RPMI7951 (cell line): ENCODE data around the gene CEP68. TPM values are rescaled to one million over a fixed set of nuclear protein-coding genes. Genes with fewer than 3 reads are reported as not detected.
A peak's percentile ranks its signal among the peaks of the same experiment; 100 is the strongest.
"Not testable (repeated sequence)": the region's sequence is repeated elsewhere in the genome, so short reads cannot be mapped to it uniquely, and the experiment has no call there.

ENCODE experiments used
- DNase-seq: peaks from one replicate; pipeline ENCODE4 v3.0.0-alpha.2; 2012; ENCODE audit warnings: low read depth
- total RNA-seq: library from RNA; depleted of rRNA; stranded (reverse); fragments of >200 nt; shearing (Covaris generic); gene quantifications from 2 replicates; pipeline ENCODE4 v1.2.3, GENCODE V29; 2014

The CEP68 gene
- total RNA-seq, 1 experiment from 2014 or later, result 5.6 TPM

DNA sequence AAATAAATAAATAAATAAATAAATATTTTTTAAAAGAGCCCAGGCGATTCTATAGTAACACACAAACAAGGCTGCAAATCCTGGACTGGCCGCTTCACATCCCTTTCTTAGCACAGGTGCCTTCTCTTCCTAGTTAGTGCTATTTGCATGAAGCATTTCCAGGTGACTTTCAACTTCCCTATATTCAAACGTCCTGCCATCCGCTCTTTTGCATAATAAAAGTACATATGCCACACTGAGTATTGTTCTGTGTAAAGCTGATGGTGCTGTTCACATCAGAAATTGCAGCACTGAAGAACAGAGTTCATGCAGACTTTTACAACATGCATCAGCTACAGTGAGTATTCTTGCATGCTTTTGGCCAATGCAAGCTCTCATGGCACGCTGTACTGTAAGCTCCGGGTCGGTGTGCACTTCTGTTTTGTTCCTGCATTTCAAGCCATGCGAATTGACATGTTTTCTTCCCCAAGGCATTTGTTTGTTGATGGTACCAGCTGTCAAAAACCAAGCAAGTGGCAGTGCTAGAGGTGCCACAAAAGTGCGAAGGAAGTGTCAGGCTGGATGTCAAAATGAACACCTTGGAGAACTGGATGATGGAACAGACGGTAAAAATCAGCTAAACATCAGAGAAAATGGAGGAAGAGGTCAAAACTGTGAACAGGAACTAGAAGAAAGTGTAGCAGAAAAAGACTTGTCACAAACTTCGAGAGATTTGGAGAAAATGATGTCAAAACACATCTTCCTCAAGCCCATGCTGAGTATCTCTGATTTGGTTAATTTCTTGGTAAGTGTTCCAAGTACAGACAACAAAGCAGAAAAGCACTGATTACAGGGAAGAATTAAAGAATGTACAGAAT lies 25.5 kb upstream of the CEP68 start:
- DNase-seq, result no peak

DNA sequence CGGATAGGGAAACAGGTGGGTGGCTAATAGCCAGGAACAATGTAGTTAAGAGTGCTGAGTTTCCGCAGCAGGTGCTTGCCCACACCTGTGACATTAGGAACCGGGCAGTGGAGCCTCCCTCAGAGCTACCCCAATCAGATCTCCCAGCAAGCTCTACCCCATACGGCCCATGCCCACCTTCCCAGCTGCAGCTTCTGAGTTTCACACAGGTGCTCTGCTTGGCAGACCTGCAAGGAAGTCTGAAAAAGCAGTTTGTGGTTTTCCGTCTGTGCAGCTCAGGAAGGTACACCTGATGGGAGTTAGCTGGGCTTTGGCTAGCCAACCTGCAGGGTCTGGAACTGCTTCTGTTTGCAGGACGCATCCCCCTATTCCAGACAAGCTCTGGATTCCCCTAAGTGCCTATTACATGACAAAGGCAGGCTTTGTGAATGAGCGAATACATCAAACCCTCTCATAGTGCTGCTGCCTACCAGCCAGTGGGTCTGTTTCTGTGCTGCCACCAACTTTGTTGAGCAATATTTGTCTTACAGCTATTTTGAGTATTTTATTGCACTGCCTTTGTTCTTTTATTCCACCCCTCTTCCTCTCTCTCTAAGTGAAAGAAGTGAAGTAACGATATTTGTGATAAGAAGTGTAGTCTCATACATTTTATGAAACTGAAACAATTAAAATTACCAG lies 24.7 kb upstream of the CEP68 start:
- no peak for DNase-seq

DNA sequence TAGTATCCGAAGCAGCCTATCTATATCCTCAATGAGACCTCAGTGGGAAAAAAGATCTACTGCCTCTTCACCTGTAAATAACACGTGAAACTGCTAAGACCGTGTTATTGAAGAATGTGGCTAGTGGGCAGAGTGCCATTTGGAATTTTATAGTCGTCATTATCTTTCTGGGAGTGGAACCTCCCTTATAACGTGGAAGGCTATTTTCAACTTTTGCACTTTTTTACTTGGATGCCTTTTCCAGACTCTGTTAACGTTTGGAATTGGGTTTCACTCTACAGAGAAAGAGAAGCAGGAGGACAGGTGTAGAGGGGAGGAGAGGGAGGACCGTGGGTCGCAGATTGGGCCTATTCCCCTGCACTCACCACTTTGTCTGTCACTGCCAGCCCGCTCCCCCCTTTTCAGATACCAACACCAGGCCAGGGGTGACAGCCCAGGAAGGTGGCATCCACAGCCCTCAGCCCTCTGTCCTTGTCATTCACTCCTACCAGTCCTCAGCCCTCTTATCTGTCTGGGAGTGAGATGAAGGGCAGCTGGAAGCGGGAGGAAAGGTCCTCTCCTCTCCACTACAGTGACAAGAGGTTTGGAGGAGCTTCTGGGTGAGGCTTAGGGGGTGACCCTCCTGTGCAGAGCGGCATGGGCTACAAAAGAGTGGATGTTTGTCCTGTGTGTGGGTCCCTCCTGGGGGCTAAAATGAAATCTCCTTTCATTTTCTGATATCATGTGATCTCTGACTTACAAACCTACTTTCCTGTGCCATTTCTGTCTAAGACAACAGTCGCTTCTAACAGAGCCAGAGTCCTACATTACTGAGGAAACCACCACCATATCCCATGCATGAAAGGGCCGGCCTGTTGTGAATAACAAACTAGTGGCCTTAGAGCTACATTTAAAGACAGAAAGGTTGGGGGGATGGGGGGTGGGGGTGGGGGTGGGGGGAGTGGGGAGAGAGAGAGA lies 23.9 kb upstream of the CEP68 start:
- DNase-seq, result no peak

DNA sequence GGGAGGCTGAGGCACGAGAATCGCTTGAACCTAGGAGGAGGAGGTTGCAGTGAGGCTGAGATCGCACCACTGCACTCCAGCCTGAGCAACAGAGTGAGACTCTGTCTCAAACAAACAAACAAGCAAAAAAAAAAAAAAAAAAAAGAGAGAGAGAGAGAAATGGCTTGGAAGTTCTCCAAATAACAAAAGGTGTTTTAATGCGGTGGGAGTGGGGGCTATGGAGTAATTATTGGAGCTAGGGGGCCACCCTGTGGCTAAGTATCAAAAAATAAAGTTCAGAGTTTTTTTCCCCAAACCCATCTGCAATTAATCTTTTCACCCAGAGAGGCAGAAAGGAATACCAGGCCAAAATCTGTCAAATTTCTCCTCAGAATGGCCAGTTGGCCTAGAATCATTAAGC lies 23.0 kb upstream of the CEP68 start:
- peak; percentile 37 for DNase-seq

DNA sequence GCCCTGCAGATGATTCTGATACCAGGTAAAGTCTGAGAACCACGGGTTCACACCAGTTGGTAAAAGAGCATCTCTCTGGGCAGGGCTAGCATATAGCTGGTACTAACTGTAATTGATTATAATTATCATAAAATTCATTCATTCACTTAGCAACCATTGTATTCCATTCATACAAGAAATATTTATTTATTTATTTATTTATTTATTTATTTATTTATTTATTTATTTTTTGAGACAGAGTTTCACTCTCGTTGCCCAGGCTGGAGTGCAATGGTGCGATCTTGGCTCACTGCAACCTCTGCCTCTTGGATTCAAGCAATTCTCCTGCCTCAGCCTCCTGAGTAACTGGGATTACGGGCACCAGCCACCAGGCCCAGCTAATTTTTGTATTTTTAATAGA lies 22.5 kb upstream of the CEP68 start:
- not testable (repeated sequence) for DNase-seq

DNA sequence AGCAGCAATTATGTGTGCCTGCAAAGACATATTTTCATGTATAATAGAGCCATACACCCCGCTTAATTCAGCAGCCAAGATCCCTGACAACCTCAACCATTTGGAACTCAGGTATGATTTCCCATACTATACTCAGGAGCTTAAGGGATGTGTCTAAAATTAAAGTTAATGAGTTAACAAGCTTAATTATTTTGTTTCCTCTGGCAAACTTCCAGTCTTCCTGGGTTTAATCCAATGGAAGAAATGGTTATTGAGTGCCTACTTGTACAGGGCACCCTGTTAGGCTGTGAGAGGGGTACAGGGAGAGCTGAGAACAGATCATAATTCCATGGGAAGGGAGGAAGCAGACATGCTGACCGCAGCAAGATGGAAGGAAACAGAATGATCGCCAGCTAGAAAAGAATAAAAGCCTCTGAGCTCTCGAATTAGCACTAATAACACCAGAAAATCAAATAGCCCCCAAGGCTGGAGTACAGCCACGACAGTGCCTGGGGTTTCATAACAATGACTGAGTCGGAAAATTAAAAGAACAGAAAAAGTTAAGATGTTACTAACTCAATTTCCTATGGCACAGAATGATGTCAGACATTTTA lies 20.8 kb upstream of the CEP68 start:
- no peak for DNase-seq

DNA sequence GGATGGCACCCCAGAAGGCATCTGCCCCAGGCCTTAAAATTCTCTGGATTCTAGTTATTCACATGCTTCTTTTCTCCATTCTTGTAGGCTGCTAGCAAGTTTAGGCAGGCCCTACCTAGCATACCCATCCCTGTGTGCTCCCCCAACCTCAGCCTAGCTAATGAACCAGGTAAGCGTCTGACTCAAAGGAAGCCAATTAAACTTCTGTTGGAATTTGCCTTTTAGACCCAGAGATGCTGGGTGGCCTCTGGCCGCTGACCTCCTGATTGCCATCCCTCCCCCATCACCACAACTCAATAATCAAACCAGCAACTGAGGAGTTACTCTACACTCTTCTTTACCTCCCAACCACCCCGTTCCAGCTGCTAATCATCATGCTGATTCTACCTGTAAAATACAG lies 19.0 kb upstream of the CEP68 start:
- DNase-seq, result no peak

DNA sequence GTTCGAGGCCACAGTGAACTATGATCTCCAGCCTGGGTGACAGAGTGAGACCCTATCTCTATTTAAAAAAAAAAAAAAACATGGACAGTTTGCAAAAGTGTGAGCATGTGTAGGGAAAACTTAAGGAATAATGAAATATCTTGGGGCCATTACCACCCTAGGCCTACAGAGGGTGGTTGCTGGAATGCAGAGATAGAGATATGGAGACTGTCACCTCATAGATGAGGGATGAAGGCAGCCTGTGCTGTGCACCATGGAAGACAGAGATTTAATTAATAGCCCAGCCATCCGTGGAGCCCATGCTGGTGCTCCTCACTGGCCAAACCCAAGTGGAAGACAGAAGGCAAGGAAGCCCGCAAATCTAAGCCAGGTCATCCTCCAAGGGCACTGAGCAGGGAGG lies 16.6 kb upstream of the CEP68 start:
- no peak for DNase-seq

DNA sequence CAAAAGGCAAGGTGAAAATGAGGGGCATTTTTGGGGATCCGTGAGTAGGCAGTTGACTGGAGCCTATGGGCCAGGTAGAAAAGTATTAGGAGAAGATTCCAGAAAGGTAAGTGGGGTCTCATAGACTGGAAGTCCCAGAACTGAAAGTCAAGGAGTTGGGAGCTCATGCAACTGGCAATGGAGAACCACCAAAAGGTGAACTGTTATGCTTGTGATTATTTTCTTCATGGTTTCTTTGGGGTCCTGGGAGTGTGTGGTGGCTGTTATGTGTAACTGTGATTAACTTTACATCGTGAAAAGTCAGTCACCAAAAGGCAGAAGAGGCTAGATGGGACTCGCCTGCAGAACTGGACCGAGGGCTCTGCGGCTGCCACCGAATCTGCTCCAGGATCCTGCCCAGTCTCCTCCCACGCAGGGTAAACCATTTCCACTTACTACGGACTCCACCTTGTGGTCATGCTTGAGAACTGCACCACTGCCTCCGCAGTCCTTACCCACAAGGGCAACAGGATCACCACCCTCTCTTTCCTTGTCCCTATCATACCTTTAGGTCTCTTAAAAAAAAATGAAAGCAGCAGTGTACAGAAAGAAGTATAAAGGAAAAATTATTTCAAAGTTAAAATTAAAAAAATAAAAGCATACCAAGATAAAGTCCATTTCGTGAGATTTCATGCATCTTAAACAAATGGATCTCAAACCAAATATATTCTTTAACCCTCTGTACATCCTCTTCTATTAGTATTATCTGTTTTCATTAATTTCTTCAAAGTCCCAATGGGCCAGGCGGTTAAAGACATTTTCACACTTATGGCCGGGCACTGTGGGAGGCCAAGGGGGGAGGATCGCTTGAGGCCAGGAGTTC lies 15.6 kb upstream of the CEP68 start:
- peak; percentile 81 for DNase-seq

DNA sequence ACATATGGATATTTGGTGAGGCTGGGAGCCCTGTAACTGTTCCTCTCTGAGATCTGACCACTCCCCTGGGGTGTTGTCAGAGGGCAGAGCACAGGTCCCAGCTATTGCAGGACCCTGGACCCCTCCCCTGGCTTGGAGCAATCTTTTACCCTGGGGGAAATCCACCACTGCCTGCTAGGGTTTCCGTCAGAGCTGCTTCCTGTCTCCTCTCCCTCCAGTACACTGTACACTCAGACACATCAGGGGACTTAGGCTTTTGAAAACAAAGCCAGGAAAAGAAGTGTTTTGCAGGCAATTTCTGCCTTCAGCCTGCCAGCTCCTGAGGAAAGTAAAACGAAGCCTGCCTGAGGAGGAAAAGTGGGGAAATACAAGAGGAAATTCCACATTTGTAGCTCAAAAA lies 13.2 kb upstream of the CEP68 start:
- no peak for DNase-seq

DNA sequence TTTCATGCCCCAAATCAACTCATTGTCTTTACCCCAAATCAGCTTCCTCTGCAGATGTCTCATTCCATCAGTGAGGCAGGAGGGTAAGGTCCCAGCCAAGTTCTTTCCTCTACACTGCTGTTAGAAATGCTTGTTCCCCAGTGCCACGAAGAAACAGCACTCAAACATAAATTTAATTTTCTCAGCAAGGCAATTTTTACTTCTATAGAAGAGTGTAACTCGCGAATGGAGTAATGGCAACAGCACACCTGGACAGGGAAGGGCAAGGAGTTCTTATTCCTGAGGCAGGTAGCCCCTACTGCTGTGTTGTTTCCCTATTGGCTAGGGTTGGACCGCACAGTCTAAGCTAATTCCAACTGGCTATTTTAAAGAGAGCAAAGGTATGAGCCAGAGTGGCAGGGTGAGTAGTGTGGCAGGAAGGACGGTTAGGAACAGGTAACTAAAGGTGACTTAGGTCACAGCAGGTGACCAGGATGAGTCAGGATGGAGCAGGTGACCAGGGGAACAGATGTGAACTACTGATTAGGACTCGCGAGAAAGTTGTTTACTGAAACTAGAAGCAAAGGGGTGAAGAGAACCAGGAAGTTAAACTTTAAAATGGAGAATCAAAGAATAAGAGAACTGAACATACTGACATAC lies 12.0 kb upstream of the CEP68 start:
- DNase-seq, result no peak

DNA sequence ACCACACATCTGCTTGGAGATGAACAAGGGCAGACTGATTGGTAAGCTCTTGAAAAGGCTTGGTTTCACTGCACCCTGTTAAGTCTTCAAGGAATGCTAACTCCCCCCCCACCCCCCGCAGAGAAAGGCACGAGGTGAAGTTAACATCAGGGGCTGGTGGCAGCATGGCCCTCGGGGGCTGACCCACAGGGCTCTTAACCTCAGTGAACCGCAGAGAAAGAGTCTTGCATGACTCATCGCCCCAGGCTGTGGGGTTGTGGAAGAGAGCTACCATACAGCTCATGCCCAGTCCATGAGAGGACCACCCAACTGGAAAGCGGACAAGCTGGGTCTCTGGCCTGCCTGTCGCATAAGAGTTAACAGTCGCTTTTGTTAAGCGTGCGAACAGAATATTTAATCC lies 10.6 kb upstream of the CEP68 start:
- peak; percentile 95 for DNase-seq

DNA sequence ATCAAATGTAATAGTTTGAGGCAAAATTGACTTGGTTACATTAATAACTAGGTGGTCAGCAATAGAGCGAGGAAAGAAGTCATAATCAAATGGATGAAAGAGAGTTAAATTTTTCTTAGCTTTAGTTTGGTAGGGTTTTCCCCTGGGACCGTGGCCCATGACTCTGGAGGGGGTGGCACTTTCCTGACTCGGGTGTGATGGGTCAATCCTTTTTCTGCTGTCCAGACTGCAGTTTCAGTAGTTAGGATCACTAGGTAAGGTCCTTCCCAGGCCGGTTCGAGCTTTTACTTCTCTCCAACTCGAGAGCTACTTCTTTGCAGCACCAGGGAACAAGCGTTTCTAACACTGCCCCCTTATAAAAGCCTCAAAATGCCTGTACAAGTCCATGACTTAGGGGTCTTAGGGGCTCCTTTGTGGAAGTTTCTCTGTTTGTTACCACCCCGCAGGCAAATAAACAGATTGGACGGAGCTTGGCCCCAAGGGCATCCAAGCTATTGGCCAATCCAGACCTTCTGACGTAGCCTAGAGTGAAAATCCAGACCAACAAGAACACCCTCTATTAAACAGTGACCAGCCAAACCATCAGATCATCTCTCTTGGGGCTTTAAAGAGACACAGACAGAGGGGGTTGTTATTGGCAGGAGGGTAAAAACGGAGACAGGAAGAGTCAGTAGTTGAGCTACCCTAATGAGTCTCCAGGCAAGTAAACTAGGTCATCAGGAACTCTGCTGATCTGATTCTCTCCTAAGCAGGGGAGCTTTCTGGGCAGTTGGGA lies 9.4 kb upstream of the CEP68 start:
- no peak for DNase-seq

DNA sequence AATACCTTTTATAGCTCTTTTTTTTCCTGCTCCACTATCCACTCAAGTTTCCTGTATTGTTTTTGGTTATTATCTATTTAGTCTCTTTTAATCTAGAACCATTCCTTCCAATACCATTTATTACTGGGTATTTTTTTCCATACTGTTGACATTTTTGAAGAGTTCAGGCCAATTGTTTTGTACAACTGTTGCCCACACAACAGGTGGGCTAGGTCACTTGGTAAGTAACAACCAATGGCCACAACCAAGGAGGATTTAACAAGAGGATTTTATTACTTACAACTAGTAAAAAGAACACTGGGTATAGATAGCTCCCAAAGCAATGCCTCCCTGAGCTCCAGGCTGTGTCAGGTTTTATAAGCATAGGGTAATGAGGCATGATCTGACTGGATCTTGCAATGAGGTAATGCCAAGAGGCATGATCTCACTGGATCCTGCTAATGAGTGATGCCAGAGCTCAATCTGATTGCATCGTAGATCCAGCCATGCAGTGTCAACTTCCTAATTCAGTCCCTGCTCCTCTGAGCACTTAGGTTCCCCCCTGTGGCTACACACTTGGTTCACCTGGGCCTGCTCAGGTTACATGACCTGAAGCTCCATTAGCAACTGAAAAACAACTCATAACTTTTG lies 7.1 kb upstream of the CEP68 start:
- no peak for DNase-seq

DNA sequence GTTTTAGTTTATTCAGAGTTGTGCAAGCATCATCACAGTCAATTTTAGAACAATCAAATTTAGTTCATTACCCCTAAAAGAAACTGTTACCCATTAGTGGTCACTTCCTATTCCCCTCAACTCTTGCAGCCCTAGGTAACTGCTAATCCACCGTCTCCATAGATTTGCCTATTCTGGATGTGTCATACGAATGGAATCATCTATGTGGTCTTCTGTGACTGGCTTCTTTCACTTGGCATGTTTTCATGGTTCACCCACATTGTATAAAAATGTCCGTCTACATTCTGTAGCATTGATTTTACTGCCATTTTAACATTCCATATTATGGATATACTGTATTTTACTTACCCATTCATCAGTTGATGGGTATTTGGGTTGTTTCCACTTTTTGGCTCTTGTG lies 5.3 kb upstream of the CEP68 start:
- peak; percentile 73 for DNase-seq

DNA sequence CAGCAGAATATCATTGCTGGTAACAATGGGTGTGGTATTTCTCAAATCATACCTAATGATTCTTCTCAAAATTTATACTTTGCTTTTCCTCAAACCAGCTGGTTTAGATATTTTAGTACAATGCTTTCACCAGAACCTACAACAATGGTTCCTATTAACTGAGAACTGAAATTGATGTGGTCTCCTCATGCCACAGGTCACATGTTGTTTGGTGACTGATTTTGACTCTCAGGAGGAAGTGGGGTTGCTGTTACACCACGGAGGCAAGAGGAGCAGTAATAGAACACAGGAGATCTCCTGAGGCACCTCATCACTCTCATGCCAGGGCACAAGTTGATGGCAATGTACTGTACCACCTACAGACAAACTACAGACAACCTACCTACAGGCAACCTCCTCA lies 3.0 kb upstream of the CEP68 start:
- no peak for DNase-seq

DNA sequence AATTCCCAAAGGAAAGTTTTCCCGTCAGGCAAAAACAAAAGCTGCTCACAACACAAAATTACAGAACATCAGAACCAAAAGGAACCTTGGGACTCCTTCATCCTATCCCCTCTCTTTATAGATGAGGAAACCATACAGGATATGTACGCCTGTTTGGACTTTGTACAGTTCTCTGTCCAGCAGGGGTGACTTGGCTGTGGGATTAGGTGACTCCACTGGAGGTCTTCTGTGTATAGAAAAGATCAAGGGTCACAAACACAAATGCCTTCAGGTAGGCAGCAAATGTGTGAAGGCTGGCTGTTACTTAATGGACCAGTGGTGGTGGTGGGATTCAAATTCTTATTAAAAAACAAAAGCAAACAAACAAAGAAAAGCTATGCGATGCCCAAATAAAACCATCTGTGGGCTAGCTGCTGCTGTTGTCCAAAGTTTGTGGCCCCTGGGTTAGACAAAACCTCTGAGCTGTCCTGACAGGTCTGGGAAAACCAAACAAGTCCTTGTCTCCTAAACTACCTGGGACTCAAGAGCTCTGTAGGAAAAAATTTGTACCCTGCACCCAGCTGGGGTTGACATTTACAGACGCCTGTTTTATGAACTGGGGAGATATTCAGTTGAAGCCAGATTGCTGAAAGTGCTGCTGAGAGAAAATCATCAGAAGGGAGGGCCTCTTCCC lies 1.3 kb upstream of the CEP68 start:
- no peak for DNase-seq

DNA sequence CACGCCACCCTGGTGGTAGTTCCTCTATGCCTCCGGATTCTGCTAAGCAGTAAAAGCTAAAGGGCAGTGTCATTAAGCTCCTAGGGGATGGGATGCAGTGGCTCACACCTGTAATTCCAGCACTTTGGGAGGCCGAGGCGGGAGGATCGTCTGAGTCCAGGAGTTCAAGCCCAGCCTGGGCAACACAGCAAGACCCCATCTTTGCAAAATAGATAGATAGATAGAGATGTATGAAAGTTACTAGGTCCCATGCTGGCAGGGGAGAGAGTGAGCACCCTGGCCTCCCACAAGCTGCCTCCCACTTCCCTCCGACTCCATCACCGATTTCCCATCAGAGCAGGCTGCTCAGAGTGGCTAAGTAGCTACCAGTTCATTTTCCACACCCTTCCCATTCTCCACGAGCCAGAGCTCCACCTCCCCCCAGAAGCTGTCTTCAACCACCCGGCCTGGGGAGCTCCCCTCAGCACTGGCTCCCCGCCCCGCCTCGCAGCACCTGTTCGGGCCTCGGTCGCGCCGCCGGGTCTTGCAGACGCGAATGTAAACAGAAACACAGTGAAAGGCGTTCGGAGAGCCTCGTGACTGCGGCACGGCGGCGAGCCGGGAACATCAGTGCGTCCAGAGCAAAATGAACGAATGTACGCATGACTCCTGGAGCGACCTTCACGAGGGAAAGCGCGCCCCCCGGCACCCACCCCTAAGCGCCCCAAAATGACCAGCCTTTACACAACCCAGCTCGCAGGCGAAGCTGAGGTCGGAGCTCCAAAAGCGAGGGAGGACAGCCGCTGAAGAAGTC lies 598 bp upstream of the CEP68 start:
- no peak for DNase-seq
